Measurements from ENCODE around the gene ERRFI1. TPM values are rescaled to one million over a fixed set of nuclear protein-coding genes. Genes with fewer than 3 reads are reported as not detected.

Gene ERRFI1
- total RNA-seq, 1 experiment from 2014 or later: 83.0 TPM

DNA sequence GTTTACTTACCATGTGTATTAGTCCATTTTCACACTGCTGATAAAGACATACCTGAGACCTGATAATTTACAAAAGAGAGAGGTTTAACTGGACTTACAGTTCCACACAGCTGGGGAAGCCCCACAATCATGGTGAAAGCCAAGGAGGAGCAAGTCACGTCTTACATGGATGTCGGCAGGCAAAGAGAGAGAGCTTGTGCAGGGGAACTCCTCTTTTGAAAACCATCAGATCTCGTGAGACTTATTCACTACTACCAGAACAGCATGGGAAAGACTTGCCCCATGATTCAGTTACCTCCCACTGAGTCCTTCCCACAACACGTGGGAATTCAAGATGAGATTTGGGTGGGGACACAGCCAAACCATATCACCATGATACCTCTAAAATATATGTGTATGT, 39.3 kb upstream of the ERRFI1 start:
- H3K4me1 Mint-ChIP-seq (ENCODE audit: low read depth, unreplicated experiment): peaks cover 10% of the 10 kb centered on the region
- H3K4me3 Mint-ChIP-seq (ENCODE audit: low read depth, unreplicated experiment): no peak overlapping the region
- no peaks in the 10 kb centered on the region for H3K27me3 Mint-ChIP-seq (ENCODE audit: unreplicated experiment)
- DNase-seq: no peak
- peaks cover 4% of the 10 kb centered on the region for H3K36me3 Mint-ChIP-seq (ENCODE audit: insufficient read depth, unreplicated experiment)
- intact Hi-C loops (cut with micrococcal nuclease; ENCODE audit: unreplicated experiment): no loop called here
- CTCF ChIA-PET: no interaction called here
- peaks cover 2% of the 10 kb centered on the region for H3K9me3 Mint-ChIP-seq (ENCODE audit: low read depth, unreplicated experiment)
- no peak for TF ChIP-seq CTCF (IDR thresholded peaks at IDR 0.05; ENCODE audit: unreplicated experiment)
- H3K27ac Mint-ChIP-seq (ENCODE audit: unreplicated experiment): no peak overlapping the region
- no TSS peak for BruUV-seq (replicated peaks)

- Mint-ChIP-seq H3K27ac (ENCODE audit: unreplicated experiment) (no peak overlapping the region), H3K36me3 (ENCODE audit: insufficient read depth, unreplicated experiment) (no peaks in the 10 kb centered on the region), H3K4me3 (ENCODE audit: low read depth, unreplicated experiment) (no peak overlapping the region), H3K9me3 (ENCODE audit: low read depth, unreplicated experiment) (peaks cover 2% of the 10 kb centered on the region), H3K4me1 (ENCODE audit: low read depth, unreplicated experiment) (peaks cover 10% of the 10 kb centered on the region), H3K27me3 (ENCODE audit: unreplicated experiment) (no peaks in the 10 kb centered on the region)
- intact Hi-C loops (cut with micrococcal nuclease; ENCODE audit: unreplicated experiment): no loop called here
- CTCF ChIA-PET: no interaction called here
- no peak for DNase-seq
- TF ChIP-seq CTCF (IDR thresholded peaks at IDR 0.05; ENCODE audit: unreplicated experiment): no peak
- BruUV-seq (replicated peaks): no TSS peak
Observed at GRCh38 chr1:8063298-8064036, 37.4 kb upstream of the ERRFI1 start.

- TF ChIP-seq CTCF (IDR thresholded peaks at IDR 0.05; ENCODE audit: unreplicated experiment): no peak
- CTCF ChIA-PET: no interaction called here
- DNase-seq: no peak
- peaks cover 10% of the 10 kb centered on the region for H3K4me1 Mint-ChIP-seq (ENCODE audit: low read depth, unreplicated experiment)
- H3K27ac Mint-ChIP-seq (ENCODE audit: unreplicated experiment): no peak overlapping the region
- BruUV-seq (replicated peaks): no TSS peak
- no peaks in the 10 kb centered on the region for H3K27me3 Mint-ChIP-seq (ENCODE audit: unreplicated experiment)
- intact Hi-C loops (cut with micrococcal nuclease; ENCODE audit: unreplicated experiment): no loop called here
- no peak overlapping the region for H3K4me3 Mint-ChIP-seq (ENCODE audit: low read depth, unreplicated experiment)
- H3K9me3 Mint-ChIP-seq (ENCODE audit: low read depth, unreplicated experiment): peaks cover 2% of the 10 kb centered on the region
- no peaks in the 10 kb centered on the region for H3K36me3 Mint-ChIP-seq (ENCODE audit: insufficient read depth, unreplicated experiment)
Observed at GRCh38 chr1:8062861-8063260, 36.8 kb upstream of the ERRFI1 start.

GRCh38 chr1:8061673-8062386, 35.7 kb upstream of the ERRFI1 start:
- Mint-ChIP-seq H3K27ac (ENCODE audit: unreplicated experiment) (peak overlapping the region; percentile 79), H3K36me3 (ENCODE audit: insufficient read depth, unreplicated experiment) (no peaks in the 10 kb centered on the region), H3K9me3 (ENCODE audit: low read depth, unreplicated experiment) (peaks cover 2% of the 10 kb centered on the region), H3K4me1 (ENCODE audit: low read depth, unreplicated experiment) (peaks cover 18% of the 10 kb centered on the region), H3K27me3 (ENCODE audit: unreplicated experiment) (no peaks in the 10 kb centered on the region), H3K4me3 (ENCODE audit: low read depth, unreplicated experiment) (peak overlapping the region; percentile 51)
- intact Hi-C loops (cut with micrococcal nuclease; ENCODE audit: unreplicated experiment): loop anchor here (1.0 kb wide), 1 partner anchor 34 kb away; no protein-coding TSS in a partner anchor
- BruUV-seq (replicated peaks): no TSS peak
- CTCF ChIA-PET: interaction anchor here (1.0 to 1.3 kb wide), 3 partner anchors 16 to 60 kb away, joined by 3 to 4 read pairs (median 3); no protein-coding TSS in a partner anchor
- no peak for TF ChIP-seq CTCF (IDR thresholded peaks at IDR 0.05; ENCODE audit: unreplicated experiment)
- DNase-seq: no peak
